Left cardiac atrium (tissue), 4 donors: ENCODE measurements around the gene CRLF1. TPM values are rescaled to one million over a fixed set of nuclear protein-coding genes. Genes with fewer than 3 reads are reported as not detected.
"Not testable (repeated sequence)": the region's sequence is repeated elsewhere in the genome, so short reads cannot be mapped to it uniquely, and the experiment has no call there.

Source experiments
- ATAC-seq, 2 donors: fragments of 200-7000 bp; cut with Tn5 transposase; one replicate each; pipeline ENCODE4 v1.9.1; 2020; ENCODE audit warnings: mild to moderate bottlenecking in 2 of 2, moderate library complexity in 2 of 2
- DNase-seq: peaks from one replicate; pipeline ENCODE4 v3.0.0-alpha.2; 2020
- intact Hi-C, 2 donors: fragments of 100-400 bp; cut with DNase I; formaldehyde crosslinking; loops; one replicate each; pipeline versions ENCODE4 v1.14.1 to v1.15.1; 2022 to 2023
- total RNA-seq, 2 donors: library from RNA; stranded (reverse); fragmentation: NEBNext Ultra II Directional; extraction: Animal tissue kit (Norgen Biotek cat#: 25700); gene quantifications; one replicate each; pipeline ENCODE4 v1.2.1, GENCODE V29; 2021
- donor health status: DM: no; HTN: yes; CAD: no.
- donor health status: DM: no; HTN: yes; CAD: no; lungs with severe emphysema.
- donor health status: DM: yes; HTN: yes; CAD: no.
- donor health status: Dilated cardiomyopathy.

CRLF1 gene
- total RNA-seq, 2 donors from 2014 or later = 26.8 to 66.7 TPM

GRCh38 chr19:18611327-18612050, 4.9 kb upstream of the CRLF1 start:
- no peak for ATAC-seq
- intact Hi-C loops = no loop called here

GRCh38 chr19:18610556-18611326, 4.1 kb upstream of the CRLF1 start:
- DNase-seq = no peak
- intact Hi-C loops = no loop called here

More at GRCh38 chr19:18611327-18612050, 4.9 kb upstream of the CRLF1 start:
- no peak for DNase-seq

GRCh38 chr19:18610245-18610555, 3.6 kb upstream of the CRLF1 start:
- no peak for DNase-seq
- ATAC-seq = no peak
- intact Hi-C loops = no loop called here

More at GRCh38 chr19:18610556-18611326, 4.1 kb upstream of the CRLF1 start:
- ATAC-seq = no peak

GRCh38 chr19:18609717-18610051, 3.1 kb upstream of the CRLF1 start:
- DNase-seq (no peak), ATAC-seq (no peak)
- intact Hi-C loops = no loop called here

GRCh38 chr19:18608805-18609716, 2.5 kb upstream of the CRLF1 start:
- no peak for ATAC-seq
- no peak for DNase-seq
- intact Hi-C loops = no loop called here

- ATAC-seq (no peak), DNase-seq (no peak)
- intact Hi-C loops = no loop called here
These were observed 1.7 kb upstream of the CRLF1 start for GRCh38 chr19:18608102-18608804.

GRCh38 chr19:18607226-18608101, 865 bp upstream of the CRLF1 start:
- intact Hi-C loops = no loop called here
- peak in 1 of 2 donors; percentile 5 for ATAC-seq
- no peak for DNase-seq

GRCh38 chr19:18605546-18606280, 886 bp downstream of the CRLF1 start:
- DNase-seq = no peak
- intact Hi-C loops = no loop called here
- ATAC-seq = no peak

GRCh38 chr19:18605196-18605545, 1.4 kb downstream of the CRLF1 start:
- intact Hi-C loops = no loop called here

GRCh38 chr19:18604820-18605159, 1.8 kb downstream of the CRLF1 start:
- intact Hi-C loops = no loop called here
- DNase-seq (no peak), ATAC-seq (no peak)

More at GRCh38 chr19:18605196-18605545, 1.4 kb downstream of the CRLF1 start:
- ATAC-seq (no peak), DNase-seq (no peak)

GRCh38 chr19:18603958-18604819, 2.4 kb downstream of the CRLF1 start:
- intact Hi-C loops = no loop called here
- peak; percentile 14 to 17 for ATAC-seq
- no peak for DNase-seq

GRCh38 chr19:18603255-18603957, 3.2 kb downstream of the CRLF1 start:
- DNase-seq (no peak), ATAC-seq (peak; percentile 14 to 59)

GRCh38 chr19:18601875-18602274, 4.7 kb downstream of the CRLF1 start:
- DNase-seq = no peak
- intact Hi-C loops = no loop called here
- no peak for ATAC-seq

More at GRCh38 chr19:18603255-18603957, 3.2 kb downstream of the CRLF1 start:
- intact Hi-C loops = no loop called here

GRCh38 chr19:18600692-18601397, 5.8 kb downstream of the CRLF1 start:
- intact Hi-C loops, DNase-seq, ATAC-seq: not testable (repeated sequence)

- intact Hi-C loops = loop anchor here in 1 of 2 donors (5.0 kb wide), 1 partner anchor 248 kb away; no protein-coding TSS in a partner anchor
- ATAC-seq (no peak), DNase-seq (no peak)
These were observed 7.1 kb downstream of the CRLF1 start for GRCh38 chr19:18599485-18599884.
